ENCODE data around the gene CRMP1.

DNA sequence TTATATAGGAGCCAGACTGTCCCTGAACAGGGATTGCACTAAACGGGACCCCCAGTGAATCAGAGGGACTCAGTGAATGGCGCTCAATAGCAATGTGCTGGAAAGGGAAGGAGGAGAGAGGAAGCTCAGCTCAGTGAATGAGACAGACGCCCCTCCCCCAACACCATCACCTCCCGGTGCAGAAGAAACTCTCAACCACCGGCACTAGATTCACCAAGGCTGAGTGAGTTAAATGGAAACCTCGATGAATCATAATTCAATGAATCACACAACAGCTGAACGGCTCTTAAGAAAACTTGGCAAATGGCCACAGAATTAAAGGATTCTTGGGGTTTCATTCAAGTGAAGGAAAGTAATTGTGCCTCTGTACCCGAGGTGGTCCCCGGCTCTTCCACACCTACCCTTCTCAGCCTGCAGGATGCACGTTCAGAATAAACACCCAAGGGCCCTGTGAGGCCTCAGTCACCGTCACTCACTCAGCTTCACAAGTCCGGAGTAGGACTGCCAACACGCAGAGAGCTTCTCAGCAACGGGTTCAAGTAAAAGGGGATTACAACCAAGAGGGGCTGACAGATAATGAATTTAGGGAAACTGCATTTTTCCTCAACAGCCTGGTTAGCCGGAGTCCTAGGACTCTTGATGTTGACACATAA, 29.3 kb downstream of the CRMP1 start:
- TF ChIP-seq, protein P1, sequence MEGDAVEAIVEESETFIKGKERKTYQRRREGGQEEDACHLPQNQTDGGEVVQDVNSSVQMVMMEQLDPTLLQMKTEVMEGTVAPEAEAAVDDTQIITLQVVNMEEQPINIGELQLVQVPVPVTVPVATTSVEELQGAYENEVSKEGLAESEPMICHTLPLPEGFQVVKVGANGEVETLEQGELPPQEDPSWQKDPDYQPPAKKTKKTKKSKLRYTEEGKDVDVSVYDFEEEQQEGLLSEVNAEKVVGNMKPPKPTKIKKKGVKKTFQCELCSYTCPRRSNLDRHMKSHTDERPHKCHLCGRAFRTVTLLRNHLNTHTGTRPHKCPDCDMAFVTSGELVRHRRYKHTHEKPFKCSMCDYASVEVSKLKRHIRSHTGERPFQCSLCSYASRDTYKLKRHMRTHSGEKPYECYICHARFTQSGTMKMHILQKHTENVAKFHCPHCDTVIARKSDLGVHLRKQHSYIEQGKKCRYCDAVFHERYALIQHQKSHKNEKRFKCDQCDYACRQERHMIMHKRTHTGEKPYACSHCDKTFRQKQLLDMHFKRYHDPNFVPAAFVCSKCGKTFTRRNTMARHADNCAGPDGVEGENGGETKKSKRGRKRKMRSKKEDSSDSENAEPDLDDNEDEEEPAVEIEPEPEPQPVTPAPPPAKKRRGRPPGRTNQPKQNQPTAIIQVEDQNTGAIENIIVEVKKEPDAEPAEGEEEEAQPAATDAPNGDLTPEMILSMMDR (IDR thresholded peaks at IDR 0.05): no peak
- TF ChIP-seq POLR2A (IDR thresholded peaks at IDR 0.05): no peak
